Measurements from ENCODE around the gene EDN1.
A peak's percentile ranks its signal among the peaks of the same experiment; 100 is the strongest.

EDN1 gene

GRCh38 chr6:12294851-12295536 is 4.8 kb downstream of the EDN1 start:
- H3K4me3 ChIP-seq, result no peak overlapping the region
- DNase-seq (ENCODE audit: low spot score), result no peak
- peak overlapping the region; percentile 47 to 54 for H3K27ac ChIP-seq
- TF ChIP-seq, protein P1, sequence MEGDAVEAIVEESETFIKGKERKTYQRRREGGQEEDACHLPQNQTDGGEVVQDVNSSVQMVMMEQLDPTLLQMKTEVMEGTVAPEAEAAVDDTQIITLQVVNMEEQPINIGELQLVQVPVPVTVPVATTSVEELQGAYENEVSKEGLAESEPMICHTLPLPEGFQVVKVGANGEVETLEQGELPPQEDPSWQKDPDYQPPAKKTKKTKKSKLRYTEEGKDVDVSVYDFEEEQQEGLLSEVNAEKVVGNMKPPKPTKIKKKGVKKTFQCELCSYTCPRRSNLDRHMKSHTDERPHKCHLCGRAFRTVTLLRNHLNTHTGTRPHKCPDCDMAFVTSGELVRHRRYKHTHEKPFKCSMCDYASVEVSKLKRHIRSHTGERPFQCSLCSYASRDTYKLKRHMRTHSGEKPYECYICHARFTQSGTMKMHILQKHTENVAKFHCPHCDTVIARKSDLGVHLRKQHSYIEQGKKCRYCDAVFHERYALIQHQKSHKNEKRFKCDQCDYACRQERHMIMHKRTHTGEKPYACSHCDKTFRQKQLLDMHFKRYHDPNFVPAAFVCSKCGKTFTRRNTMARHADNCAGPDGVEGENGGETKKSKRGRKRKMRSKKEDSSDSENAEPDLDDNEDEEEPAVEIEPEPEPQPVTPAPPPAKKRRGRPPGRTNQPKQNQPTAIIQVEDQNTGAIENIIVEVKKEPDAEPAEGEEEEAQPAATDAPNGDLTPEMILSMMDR (IDR thresholded peaks at IDR 0.05), result no peak

DNA sequence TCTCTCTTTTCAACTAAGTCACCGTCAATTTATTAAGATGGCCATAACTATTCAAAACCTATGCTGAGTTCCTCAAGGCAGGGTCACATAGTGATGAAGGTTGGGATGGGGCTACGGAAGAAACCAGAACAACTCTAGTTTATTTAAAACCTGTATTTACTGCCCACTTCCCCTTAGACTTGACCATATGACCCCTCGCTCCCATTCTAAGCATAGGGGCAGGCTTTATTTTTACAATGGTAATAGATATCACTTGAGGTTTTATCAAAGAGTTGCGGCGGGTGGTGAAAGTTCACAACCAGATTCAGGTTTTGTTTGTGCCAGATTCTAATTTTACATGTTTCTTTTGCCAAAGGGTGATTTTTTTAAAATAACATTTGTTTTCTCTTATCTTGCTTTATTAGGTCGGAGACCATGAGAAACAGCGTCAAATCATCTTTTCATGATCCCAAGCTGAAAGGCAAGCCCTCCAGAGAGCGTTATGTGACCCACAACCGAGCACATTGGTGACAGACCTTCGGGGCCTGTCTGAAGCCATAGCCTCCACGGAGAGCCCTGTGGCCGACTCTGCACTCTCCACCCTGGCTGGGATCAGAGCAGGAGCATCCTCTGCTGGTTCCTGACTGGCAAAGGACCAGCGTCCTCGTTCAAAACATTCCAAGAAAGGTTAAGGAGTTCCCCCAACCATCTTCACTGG is 5.5 kb downstream of the EDN1 start:
- Histone ChIP-seq H3K27ac (peak overlapping the region; percentile 57 to 80), H3K4me3 (peak overlapping the region; percentile 26)
- DNase-seq (ENCODE audit: low spot score), result no peak
- TF ChIP-seq, protein P1 (IDR thresholded peaks at IDR 0.05), result no peak

- DNase-seq (ENCODE audit: low spot score), result no peak
- TF ChIP-seq, protein P1 (IDR thresholded peaks at IDR 0.05), result no peak
- peak overlapping the region; percentile 26 for H3K4me3 ChIP-seq
- peak overlapping the region; percentile 57 to 80 for H3K27ac ChIP-seq
These were observed 6.1 kb downstream of the EDN1 start for GRCh38 chr6:12296255-12296573.

- no peak for DNase-seq (ENCODE audit: low spot score)
- Histone ChIP-seq H3K27ac (peak overlapping the region; percentile 57), H3K4me3 (no peak overlapping the region)
- TF ChIP-seq, protein P1 (IDR thresholded peaks at IDR 0.05), result no peak
These were observed 6.4 kb downstream of the EDN1 start for GRCh38 chr6:12296604-12297003.

DNA sequence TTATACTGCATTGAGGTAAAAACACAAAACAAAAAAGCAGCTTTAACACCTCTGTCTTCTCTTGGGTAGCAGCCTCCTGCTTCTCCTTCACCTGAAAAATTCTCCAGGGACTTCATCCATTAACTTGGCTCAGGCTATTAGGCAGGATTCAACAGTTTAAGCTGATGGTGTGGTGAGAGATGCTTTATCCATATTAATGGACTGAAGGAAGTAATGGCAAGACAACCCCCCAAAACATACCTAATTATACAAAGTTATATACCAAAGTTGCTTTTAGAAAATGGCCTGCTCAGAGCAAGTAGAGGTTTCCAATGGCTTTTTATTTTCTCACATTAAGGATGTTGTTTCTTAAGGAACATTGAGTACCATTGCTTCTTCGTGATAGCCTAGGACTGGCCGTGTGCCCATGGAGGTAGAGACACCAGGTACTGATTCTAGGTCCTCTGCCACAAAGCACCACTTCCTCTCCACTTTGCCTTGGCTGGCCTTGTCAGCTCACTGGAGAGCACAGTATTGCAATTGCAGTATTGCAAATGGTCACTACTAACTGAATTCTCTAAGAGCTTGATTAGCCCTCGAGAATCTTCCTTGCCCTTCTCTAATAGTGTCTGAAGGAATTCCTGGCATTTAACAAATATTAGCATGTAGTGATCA is 7.3 kb downstream of the EDN1 start:
- no peak overlapping the region for H3K27ac ChIP-seq
- DNase-seq (ENCODE audit: low spot score), result no peak

GRCh38 chr6:12298017-12298978 is 8.1 kb downstream of the EDN1 start:
- TF ChIP-seq, protein P1 (IDR thresholded peaks at IDR 0.05), result no peak
- Histone ChIP-seq H3K4me3 (no peak overlapping the region), H3K27ac (no peak overlapping the region)
- DNase-seq (ENCODE audit: low spot score), result no peak

More for the DNA sequence above, 7.3 kb downstream of the EDN1 start:
- TF ChIP-seq, protein P1 (IDR thresholded peaks at IDR 0.05), result no peak
- no peak overlapping the region for H3K4me3 ChIP-seq
